WERI-Rb-1 (cell line): ENCODE results near the gene SH3PXD2B.

Experiments
- DNase-seq: peaks from one replicate; pipeline ENCODE4 v3.0.0-alpha.2; 2020
- H3K27ac ChIP-seq: fragments of 250-450 bp; sonication (Bioruptor Pico); 2 replicates; pipeline ENCODE4 v1.5.1; 2020; ENCODE audit warnings: mild to moderate bottlenecking, moderate library complexity
- H3K27me3 ChIP-seq: fragments of 250-450 bp; sonication (Bioruptor Pico); 2 replicates; pipeline ENCODE4 v1.5.1; 2021; ENCODE audit warnings: mild to moderate bottlenecking, low read depth, moderate library complexity; ENCODE audit not compliant: insufficient read depth, severe bottlenecking
- H3K36me3 ChIP-seq: fragments of 250-450 bp; sonication (Bioruptor Pico); 2 replicates; pipeline ENCODE4 v1.5.1; 2020; ENCODE audit warnings: mild to moderate bottlenecking, moderate library complexity
- H3K4me3 ChIP-seq: 2 replicates; pipeline ENCODE4 v1.5.1; 2011; ENCODE audit warnings: low read depth, mild to moderate bottlenecking, control low read depth, low read length
- H3K9me3 ChIP-seq: fragments of 250-450 bp; sonication (Bioruptor Pico); 2 replicates; pipeline ENCODE4 v1.5.1; 2021; ENCODE audit warnings: mild to moderate bottlenecking, moderate library complexity; ENCODE audit not compliant: severe bottlenecking
- TF ChIP-seq, protein P1 (sequence below): IDR thresholded peaks from 2 replicates; pipeline ENCODE4 v1.5.1; 2011; ENCODE audit warnings: low read depth, mild to moderate bottlenecking, control low read depth, inconsistent platforms, low read length

The SH3PXD2B gene

GRCh38 chr5:172278356-172278755, 176.0 kb downstream of the SH3PXD2B start:
- no peaks in the 10 kb centered on the region for H3K9me3 ChIP-seq
- TF ChIP-seq, protein P1, sequence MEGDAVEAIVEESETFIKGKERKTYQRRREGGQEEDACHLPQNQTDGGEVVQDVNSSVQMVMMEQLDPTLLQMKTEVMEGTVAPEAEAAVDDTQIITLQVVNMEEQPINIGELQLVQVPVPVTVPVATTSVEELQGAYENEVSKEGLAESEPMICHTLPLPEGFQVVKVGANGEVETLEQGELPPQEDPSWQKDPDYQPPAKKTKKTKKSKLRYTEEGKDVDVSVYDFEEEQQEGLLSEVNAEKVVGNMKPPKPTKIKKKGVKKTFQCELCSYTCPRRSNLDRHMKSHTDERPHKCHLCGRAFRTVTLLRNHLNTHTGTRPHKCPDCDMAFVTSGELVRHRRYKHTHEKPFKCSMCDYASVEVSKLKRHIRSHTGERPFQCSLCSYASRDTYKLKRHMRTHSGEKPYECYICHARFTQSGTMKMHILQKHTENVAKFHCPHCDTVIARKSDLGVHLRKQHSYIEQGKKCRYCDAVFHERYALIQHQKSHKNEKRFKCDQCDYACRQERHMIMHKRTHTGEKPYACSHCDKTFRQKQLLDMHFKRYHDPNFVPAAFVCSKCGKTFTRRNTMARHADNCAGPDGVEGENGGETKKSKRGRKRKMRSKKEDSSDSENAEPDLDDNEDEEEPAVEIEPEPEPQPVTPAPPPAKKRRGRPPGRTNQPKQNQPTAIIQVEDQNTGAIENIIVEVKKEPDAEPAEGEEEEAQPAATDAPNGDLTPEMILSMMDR: no peak
- no peak for DNase-seq
- no peaks in the 10 kb centered on the region for H3K27me3 ChIP-seq
- H3K4me3 ChIP-seq: no peak overlapping the region
- H3K27ac ChIP-seq: no peak overlapping the region
- H3K36me3 ChIP-seq: peaks cover 25% of the 10 kb centered on the region

- DNase-seq: no peak
- TF ChIP-seq, protein P1: no peak
- H3K27ac ChIP-seq: no peak overlapping the region
Observed at GRCh38 chr5:172276214-172276613, 178.1 kb downstream of the SH3PXD2B start.

More at GRCh38 chr5:172276214-172276613, 178.1 kb downstream of the SH3PXD2B start:
- H3K4me3 ChIP-seq: no peak overlapping the region
- no peaks in the 10 kb centered on the region for H3K27me3 ChIP-seq
- H3K9me3 ChIP-seq: no peaks in the 10 kb centered on the region
- H3K36me3 ChIP-seq: peaks cover 21% of the 10 kb centered on the region
